Activated T-helper 9 cell treated with anti-CD3 and anti-CD28 coated beads, Interleukin-2, amount 50 U/mL, for 16 hours (primary cell): ENCODE results near the gene TRIO.

ENCODE experiments used
- DNase-seq: peaks from one replicate; pipeline ENCODE4 v3.0.0-alpha.2; 2020; ENCODE audit warnings: low read depth

TRIO gene

GRCh38 chr5:14148483-14148882 is 5.3 kb downstream of the TRIO start:
- no peak for DNase-seq

GRCh38 chr5:14148890-14149671 is 5.9 kb downstream of the TRIO start:
- DNase-seq: no peak

- DNase-seq: no peak
Measured at GRCh38 chr5:14149672-14150274, 6.6 kb downstream of the TRIO start.

- DNase-seq: no peak
Measured at GRCh38 chr5:14151416-14151815, 8.3 kb downstream of the TRIO start.

- no peak for DNase-seq
Measured at GRCh38 chr5:14153071-14153864, 10.1 kb downstream of the TRIO start.

GRCh38 chr5:14153932-14154731 is 11.0 kb downstream of the TRIO start:
- DNase-seq: no peak

GRCh38 chr5:14155075-14155474 is 11.9 kb downstream of the TRIO start:
- DNase-seq: no peak

GRCh38 chr5:14155739-14156138 is 12.6 kb downstream of the TRIO start:
- DNase-seq: no peak

GRCh38 chr5:14156290-14156649 is 13.1 kb downstream of the TRIO start:
- no peak for DNase-seq

- no peak for DNase-seq
Measured at GRCh38 chr5:14156650-14157492, 13.7 kb downstream of the TRIO start.

GRCh38 chr5:14157493-14157782 is 14.3 kb downstream of the TRIO start:
- no peak for DNase-seq

- DNase-seq: no peak
Measured at GRCh38 chr5:14158890-14159666, 15.9 kb downstream of the TRIO start.

GRCh38 chr5:14161825-14162556 is 18.8 kb downstream of the TRIO start:
- DNase-seq: no peak

- DNase-seq: no peak
Measured at GRCh38 chr5:14164164-14165163, 21.3 kb downstream of the TRIO start.

GRCh38 chr5:14165375-14166106 is 22.4 kb downstream of the TRIO start:
- DNase-seq: no peak

- no peak for DNase-seq
Measured at GRCh38 chr5:14166437-14166836, 23.3 kb downstream of the TRIO start.

- no peak for DNase-seq
Measured at GRCh38 chr5:14167211-14167845, 24.2 kb downstream of the TRIO start.
